ENCODE results near the gene ZFAND2B. TPM values are rescaled to one million over a fixed set of nuclear protein-coding genes. Genes with fewer than 3 reads are reported as not detected.
A peak's percentile ranks its signal among the peaks of the same experiment; 100 is the strongest.

The ZFAND2B gene
- total RNA-seq, 4 donors from 2014 or later: 43.7 to 129 (median 112) TPM

DNA sequence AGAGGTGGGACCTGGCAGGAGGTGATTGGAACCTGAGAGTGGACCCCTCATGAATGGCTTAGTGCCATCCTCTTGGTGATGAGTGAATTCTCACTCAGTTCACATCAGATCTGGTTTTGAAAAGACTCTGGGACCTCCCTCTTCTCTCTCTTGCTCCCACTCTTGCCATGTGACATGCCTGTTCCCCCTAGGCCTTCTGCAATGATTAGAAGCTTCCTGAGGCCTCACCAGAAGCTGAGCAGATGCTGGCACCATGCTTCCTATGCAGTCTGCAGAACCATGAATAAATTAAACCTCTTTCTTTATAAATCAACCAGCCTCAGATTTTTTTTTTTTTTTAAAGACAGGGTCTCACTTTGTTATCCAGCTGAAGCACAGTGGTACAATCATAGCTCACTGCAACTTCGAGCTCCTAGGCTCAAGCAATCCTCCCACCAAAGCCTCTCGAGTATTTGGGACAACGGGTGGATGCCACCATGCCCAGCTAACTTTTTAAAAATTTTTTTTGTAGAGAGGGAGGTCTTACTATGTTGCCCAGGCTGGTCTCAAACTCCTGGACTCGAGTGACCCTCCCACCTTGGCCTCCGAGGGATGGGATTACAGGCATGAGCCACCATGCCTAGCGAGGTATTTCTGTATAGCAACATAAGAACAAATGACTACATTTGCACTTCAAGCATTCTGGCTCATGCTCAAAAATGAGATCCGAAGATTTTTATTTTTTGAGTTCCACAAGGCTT is 2.0 kb upstream of the ZFAND2B start:
- Histone ChIP-seq H3K36me3 (peaks cover 0 to 18% (median 0%) of the 10 kb centered on the region in 3 donors), H3K27ac (no peak overlapping the region), H3K27me3 (no peaks in the 10 kb centered on the region), H3K4me1 (peaks cover 0 to 24% (median 7%) of the 10 kb centered on the region in 4 donors), H3K9me3 (no peaks in the 10 kb centered on the region), H3K4me3 (no peak overlapping the region)
- peak in 1 of 3 donors; percentile 26 for DNase-seq
- TF ChIP-seq CTCF (IDR thresholded peaks at IDR 0.05) (no peak), POLR2A (IDR thresholded peaks at IDR 0.05) (no peak)

GRCh38 chr2:219205165-219205538 is 1.4 kb upstream of the ZFAND2B start:
- Histone ChIP-seq H3K27ac (no peak overlapping the region), H3K9me3 (no peaks in the 10 kb centered on the region), H3K4me3 (no peak overlapping the region), H3K27me3 (no peaks in the 10 kb centered on the region), H3K4me1 (peaks cover 0 to 24% (median 7%) of the 10 kb centered on the region in 4 donors), H3K36me3 (peaks cover 0 to 24% (median 0%) of the 10 kb centered on the region in 3 donors)
- TF ChIP-seq POLR2A (IDR thresholded peaks at IDR 0.05) (no peak), CTCF (IDR thresholded peaks at IDR 0.05) (no peak)
- DNase-seq: peak in 1 of 3 donors; percentile 17

DNA sequence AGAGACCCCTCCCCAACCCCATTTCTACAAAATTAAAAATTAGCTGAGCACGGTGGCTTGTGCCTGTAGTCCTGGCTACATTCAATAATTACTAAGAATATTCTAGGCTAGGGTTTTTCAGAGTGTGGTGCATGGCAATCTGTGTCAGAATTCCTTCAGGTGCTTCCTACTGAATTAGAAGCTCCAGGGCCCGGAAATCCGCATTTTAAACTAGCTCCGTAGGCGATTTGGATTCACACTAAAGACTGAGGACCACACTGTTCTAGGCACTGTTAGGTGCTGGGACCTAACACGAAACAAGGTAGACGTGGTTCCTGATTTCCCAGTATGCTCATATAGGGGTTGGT is 628 bp upstream of the ZFAND2B start:
- Histone ChIP-seq H3K36me3 (peaks cover 0 to 26% (median 0%) of the 10 kb centered on the region in 3 donors), H3K27me3 (no peaks in the 10 kb centered on the region), H3K4me1 (peaks cover 0 to 24% (median 8%) of the 10 kb centered on the region in 4 donors), H3K27ac (peak overlapping the region; percentile 98 to 99 (median 98)), H3K9me3 (no peaks in the 10 kb centered on the region), H3K4me3 (peak overlapping the region; percentile 82 to 92 (median 86))
- no peak for DNase-seq
- TF ChIP-seq CTCF (IDR thresholded peaks at IDR 0.05): no peak
- no peak for TF ChIP-seq POLR2A (IDR thresholded peaks at IDR 0.05)

GRCh38 chr2:219207134-219207883 is 727 bp downstream of the ZFAND2B start:
- peak in 1 of 3 donors; percentile 49 for DNase-seq
- H3K4me3 ChIP-seq: peak overlapping the region; percentile 82 to 92 (median 86)
- H3K27ac ChIP-seq: peak overlapping the region; percentile 98 to 99 (median 98)
- no peaks in the 10 kb centered on the region for H3K9me3 ChIP-seq
- no peaks in the 10 kb centered on the region for H3K27me3 ChIP-seq
- H3K4me1 ChIP-seq: peaks cover 0 to 24% (median 10%) of the 10 kb centered on the region in 4 donors
- H3K36me3 ChIP-seq: peaks cover 0 to 26% (median 0%) of the 10 kb centered on the region in 3 donors
- TF ChIP-seq POLR2A (IDR thresholded peaks at IDR 0.05) (no peak), CTCF (IDR thresholded peaks at IDR 0.05) (no peak)

- Histone ChIP-seq H3K27me3 (no peaks in the 10 kb centered on the region), H3K36me3 (peaks cover 0 to 26% (median 0%) of the 10 kb centered on the region in 3 donors), H3K4me3 (peak overlapping the region in 1 of 4 donors; percentile 87), H3K27ac (peak overlapping the region; percentile 98 to 99 (median 98)), H3K9me3 (no peaks in the 10 kb centered on the region), H3K4me1 (peaks cover 0 to 24% (median 10%) of the 10 kb centered on the region in 4 donors)
- DNase-seq: peak in 1 of 3 donors; percentile 40
- no peak for TF ChIP-seq POLR2A (IDR thresholded peaks at IDR 0.05)
- no peak for TF ChIP-seq CTCF (IDR thresholded peaks at IDR 0.05)
Measured at GRCh38 chr2:219207884-219208740, 1.5 kb downstream of the ZFAND2B start.
